ENCODE measurements around the gene GRM5. TPM values are rescaled to one million over a fixed set of nuclear protein-coding genes. Genes with fewer than 3 reads are reported as not detected.

Gene GRM5
- total RNA-seq, 1 donor from 2014 or later: 0.13 TPM

DNA sequence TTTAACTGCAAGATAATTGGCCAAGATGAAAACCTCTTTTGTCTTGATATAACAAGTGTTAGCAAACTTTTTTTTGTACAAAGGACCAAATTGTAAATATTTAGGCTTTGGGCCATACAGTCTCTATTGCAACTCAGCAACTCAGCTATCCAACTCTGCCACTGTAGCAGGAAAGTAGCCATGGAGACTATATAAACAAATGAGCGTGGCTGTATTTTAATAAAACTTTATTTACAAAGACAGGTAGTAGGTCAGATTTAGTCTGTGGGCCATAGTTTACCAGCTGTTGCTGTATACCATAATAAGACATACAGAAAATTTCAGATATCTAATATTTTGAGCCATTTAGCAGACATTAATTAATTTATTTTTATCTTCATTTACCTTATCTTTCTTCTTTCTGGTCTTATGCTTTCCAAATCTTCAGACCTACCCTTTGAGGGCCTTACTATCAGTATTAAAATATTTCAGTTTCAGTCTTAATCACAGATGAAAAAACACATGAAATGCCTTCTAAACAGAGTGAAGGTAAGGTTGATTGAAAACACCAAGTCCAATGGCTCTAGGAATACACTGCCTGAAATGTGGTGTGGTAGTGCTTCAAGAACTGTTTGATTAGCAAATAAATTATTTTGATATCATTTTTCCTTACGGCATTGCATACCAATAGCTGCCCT, 471.4 kb downstream of the GRM5 start:
- ATAC-seq (ENCODE audit: poor library complexity): no peak
- intact Hi-C loops (cut with DNase I): no loop called here

DNA sequence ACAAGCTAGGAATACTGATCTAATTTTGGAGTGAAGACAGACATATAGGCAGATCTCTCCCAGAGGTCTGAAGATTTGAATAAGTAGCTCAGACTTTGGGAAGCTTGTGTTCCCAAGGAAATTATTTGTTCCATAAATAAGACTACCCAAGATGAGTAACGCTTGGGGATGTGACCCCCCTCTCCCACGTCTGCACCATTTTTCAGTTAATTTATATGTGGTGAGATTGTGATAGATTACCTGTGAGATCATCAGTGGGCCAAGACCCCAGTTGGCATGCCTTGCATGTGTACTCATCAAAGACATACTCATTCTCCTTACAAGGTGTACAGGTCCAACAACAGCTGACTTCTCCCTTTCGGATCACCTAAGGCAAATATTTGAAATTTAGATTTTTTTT, 475.4 kb downstream of the GRM5 start:
- ATAC-seq (ENCODE audit: poor library complexity) (no peak), DNase-seq (no peak)
- intact Hi-C loops (cut with DNase I): no loop called here

More for the DNA sequence above, 471.4 kb downstream of the GRM5 start:
- no peak for DNase-seq

DNA sequence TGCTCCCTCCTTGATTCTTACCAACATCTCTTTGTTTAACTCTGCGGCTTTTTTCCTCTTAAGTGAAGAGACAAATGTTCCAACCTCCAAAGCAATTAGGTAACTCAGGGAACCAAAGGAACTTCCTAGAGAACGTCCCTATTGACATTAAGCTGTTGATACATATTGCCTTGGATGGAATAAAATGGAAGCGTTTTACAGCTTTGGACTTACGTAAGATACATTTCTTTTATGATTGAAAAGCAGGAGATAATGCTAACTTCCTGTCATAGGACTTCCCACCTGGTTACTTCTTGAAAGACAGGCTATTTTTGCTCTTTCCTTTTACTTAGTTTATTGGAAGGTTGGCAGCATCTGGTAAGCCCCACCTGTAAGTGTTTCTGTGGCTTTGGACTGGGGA, 482.5 kb downstream of the GRM5 start:
- ATAC-seq (ENCODE audit: poor library complexity) (no peak), DNase-seq (no peak)
- intact Hi-C loops (cut with DNase I): no loop called here

DNA sequence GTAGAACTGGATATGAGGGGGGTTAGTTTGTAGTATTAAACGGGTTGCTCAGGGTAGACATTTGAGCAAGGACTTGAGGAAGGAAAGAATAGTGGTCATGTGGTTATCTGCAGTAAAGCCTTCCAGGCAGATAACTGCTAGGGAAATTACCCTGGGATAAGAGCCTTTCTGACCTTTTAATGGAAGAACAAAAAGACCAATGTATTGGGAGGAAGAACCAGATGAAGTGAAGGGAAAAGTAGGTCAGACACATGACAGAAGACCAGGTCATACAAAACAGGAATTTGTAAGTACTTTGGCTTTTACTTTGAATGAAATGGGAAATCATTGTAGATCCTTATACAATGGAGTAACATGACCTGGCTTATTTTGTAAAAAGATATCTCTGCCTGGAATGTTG, 486.3 kb downstream of the GRM5 start:
- DNase-seq: no peak
- ATAC-seq (ENCODE audit: poor library complexity): no peak
- intact Hi-C loops (cut with DNase I): no loop called here

- no peak for ATAC-seq (ENCODE audit: poor library complexity)
- no peak for DNase-seq
- intact Hi-C loops (cut with DNase I): no loop called here
These were observed 489.0 kb downstream of the GRM5 start for GRCh38 chr11:88576741-88577140.

- intact Hi-C loops (cut with DNase I): no loop called here
- no peak for DNase-seq
- ATAC-seq (ENCODE audit: poor library complexity): no peak
These were observed 489.9 kb downstream of the GRM5 start for GRCh38 chr11:88575916-88576315.

DNA sequence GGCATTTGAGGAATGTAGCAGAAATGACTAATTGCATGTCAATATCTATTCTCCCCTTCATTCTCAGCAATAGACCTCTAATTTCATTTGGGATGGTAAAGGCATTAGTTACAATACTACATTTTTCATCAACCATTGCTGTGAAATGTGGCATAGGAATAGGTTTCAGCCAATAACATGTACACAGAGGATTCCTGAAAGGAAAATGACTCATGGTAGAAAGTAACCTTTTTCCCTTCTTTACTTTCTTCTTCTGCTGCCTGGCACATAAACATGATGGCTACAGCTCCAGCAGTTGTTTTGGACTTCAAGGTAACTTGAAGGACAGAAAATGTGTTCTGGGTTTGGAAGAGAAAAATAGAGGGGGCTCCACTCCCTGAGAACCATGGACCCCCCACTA, 496.4 kb downstream of the GRM5 start:
- no peak for DNase-seq
- intact Hi-C loops (cut with DNase I): no loop called here
- ATAC-seq (ENCODE audit: poor library complexity): no peak

GRCh38 chr11:88555829-88556202, 510.0 kb downstream of the GRM5 start:
- intact Hi-C loops (cut with DNase I): no loop called here
- ATAC-seq (ENCODE audit: poor library complexity) (no peak), DNase-seq (no peak)

GRCh38 chr11:88555018-88555828, 510.6 kb downstream of the GRM5 start:
- DNase-seq (no peak), ATAC-seq (ENCODE audit: poor library complexity) (peak; percentile 56)
- intact Hi-C loops (cut with DNase I): no loop called here

- DNase-seq (no peak), ATAC-seq (ENCODE audit: poor library complexity) (no peak)
- intact Hi-C loops (cut with DNase I): no loop called here
These were observed 512.6 kb downstream of the GRM5 start for GRCh38 chr11:88553204-88553603.

DNA sequence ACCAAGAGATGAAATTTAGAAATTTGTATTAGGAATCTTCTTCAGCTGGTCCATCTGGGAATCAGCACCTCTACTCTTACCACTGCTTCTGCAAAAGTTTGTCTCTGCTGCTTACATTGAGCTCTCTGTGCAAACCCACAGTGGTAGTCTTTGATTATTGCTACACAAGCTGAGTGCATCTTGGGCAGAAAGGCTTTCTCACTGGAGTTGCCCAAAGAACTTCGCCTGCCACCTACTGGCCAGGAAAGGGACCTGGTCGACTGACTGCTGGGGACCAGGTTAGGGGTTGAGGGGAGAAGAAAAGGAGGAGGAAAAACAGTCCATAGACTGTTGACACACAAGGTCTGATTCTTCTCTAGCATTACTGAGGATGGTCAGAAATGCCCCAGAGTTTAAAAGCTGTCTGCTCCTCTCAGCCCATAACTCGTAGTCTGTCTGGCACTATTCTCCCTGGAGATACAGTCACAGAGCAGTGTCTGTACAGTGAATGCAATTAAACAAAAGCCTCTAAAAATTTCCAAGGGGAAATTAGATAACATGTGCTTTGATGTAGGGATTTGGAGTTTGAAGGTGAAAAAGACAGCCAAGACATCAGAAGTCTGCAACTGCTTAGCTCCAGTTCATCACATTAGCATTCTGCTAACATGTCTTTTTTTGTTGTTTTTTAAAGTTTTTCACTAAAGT, 513.3 kb downstream of the GRM5 start:
- no peak for ATAC-seq (ENCODE audit: poor library complexity)
- peak; percentile 42 for DNase-seq

GRCh38 chr11:88544656-88545280, 521.0 kb downstream of the GRM5 start:
- DNase-seq (no peak), ATAC-seq (ENCODE audit: poor library complexity) (no peak)
- intact Hi-C loops (cut with DNase I): no loop called here

More for the DNA sequence above, 513.3 kb downstream of the GRM5 start:
- intact Hi-C loops (cut with DNase I): no loop called here

GRCh38 chr11:88543902-88544655, 521.7 kb downstream of the GRM5 start:
- ATAC-seq (ENCODE audit: poor library complexity) (peak; percentile 96), DNase-seq (peak; percentile 77)
- intact Hi-C loops (cut with DNase I): no loop called here

- no peak for ATAC-seq (ENCODE audit: poor library complexity)
- no peak for DNase-seq
- intact Hi-C loops (cut with DNase I): no loop called here
These were observed 524.8 kb downstream of the GRM5 start for GRCh38 chr11:88541006-88541405.

- DNase-seq (no peak), ATAC-seq (ENCODE audit: poor library complexity) (no peak)
- intact Hi-C loops (cut with DNase I): no loop called here
These were observed 527.7 kb downstream of the GRM5 start for GRCh38 chr11:88538098-88538497.

DNA sequence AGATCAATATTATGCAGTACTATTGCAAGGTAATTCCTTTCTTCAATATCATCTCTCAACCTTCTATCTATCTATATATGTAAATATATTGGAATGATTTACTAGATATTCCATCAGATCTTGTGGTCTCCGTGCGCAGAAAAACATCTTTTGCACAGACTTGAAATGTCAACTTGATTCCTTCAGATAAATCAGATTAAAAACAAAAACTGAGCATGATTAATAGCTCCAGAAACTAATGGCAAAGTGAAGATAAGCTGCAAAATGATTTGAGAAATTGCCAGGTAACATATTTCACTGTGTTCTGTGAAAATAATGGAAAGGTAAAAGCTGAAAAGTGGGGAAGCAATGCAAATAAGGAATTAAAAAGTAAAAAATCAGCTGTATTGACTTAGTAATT, 528.2 kb downstream of the GRM5 start:
- intact Hi-C loops (cut with DNase I): no loop called here
- DNase-seq (no peak), ATAC-seq (ENCODE audit: poor library complexity) (no peak)

- no peak for DNase-seq
- intact Hi-C loops (cut with DNase I): no loop called here
- no peak for ATAC-seq (ENCODE audit: poor library complexity)
These were observed 529.0 kb downstream of the GRM5 start for GRCh38 chr11:88536616-88537265.

- DNase-seq (no peak), ATAC-seq (ENCODE audit: poor library complexity) (no peak)
- intact Hi-C loops (cut with DNase I): no loop called here
These were observed 529.8 kb downstream of the GRM5 start for GRCh38 chr11:88535916-88536547.

Measured in Right ventricle myocardium superior (tissue), 1 donor.